Measurements from ENCODE around the gene DCLK3. TPM values are rescaled to one million over a fixed set of nuclear protein-coding genes. Genes with fewer than 3 reads are reported as not detected.

The DCLK3 gene
- total RNA-seq, 1 donor from 2014 or later = 0.51 TPM

DNA sequence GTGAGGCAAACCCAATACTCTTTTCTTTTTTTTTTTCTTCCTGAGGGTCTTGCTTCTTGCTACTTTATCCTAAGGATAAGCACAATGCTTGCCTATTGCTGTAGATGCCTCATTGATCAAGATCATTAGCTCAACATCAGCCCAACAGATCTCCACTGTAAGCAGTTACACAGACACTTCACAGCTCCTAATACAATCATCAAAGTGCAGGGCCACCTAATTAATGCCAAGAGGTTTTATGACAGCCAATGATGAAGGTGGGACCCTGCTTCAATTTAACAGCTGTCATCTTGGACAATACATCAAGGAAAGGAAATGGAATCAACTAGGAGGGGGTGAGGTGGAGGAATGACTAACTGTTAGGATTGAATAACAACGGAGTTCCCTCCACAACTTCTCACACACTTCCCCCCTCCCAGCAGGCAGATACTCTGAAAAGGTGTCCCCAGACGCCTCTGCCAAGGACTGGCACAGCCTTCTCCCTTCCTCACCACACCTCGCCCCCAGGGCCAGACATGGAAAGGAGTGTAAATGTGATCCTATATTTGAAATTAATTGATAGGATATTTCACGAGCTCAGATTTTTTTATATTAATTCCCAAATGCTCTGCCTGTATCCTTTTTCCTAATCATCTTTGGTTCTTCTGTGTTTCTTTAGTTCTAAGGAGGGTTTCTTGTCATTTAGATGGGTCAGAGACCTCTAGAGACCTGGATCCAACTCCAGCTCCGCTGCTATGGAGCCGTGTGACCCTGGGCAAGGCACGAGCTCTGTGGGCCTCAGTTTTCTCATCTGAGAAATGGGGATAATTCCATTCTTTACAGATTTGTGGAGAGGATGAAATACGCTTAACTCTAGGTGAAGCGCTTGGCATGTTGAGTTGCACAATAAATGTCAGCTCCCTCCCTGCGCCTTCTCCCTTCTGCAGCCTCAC, 1.2 kb downstream of the DCLK3 start:
- H3K4me1 ChIP-seq = peaks cover 11% of the 10 kb centered on the region
- no peak overlapping the region for H3K27ac ChIP-seq
- peaks cover 14% of the 10 kb centered on the region for H3F3A ChIP-seq (ENCODE audit: low read depth)
- H3K4me2 ChIP-seq = peak overlapping the region; percentile 92
- no peaks in the 10 kb centered on the region for H4K20me1 ChIP-seq (ENCODE audit: low read depth)
- Mint-ChIP-seq H3K27ac (no peak overlapping the region), H3K4me3 (peak overlapping the region; percentile 81), H3K4me1 (peaks cover 4% of the 10 kb centered on the region), H3K27me3 (ENCODE audit: insufficient read depth, low read depth) (peaks cover 33% of the 10 kb centered on the region), H3K36me3 (no peaks in the 10 kb centered on the region), H3K9me3 (peaks cover 9% of the 10 kb centered on the region)
- peak overlapping the region; percentile 63 for H3K4me3 ChIP-seq
- TF ChIP-seq EZH2phosphoT487 (IDR thresholded peaks at IDR 0.05) = no peak
- TF ChIP-seq, protein P1, sequence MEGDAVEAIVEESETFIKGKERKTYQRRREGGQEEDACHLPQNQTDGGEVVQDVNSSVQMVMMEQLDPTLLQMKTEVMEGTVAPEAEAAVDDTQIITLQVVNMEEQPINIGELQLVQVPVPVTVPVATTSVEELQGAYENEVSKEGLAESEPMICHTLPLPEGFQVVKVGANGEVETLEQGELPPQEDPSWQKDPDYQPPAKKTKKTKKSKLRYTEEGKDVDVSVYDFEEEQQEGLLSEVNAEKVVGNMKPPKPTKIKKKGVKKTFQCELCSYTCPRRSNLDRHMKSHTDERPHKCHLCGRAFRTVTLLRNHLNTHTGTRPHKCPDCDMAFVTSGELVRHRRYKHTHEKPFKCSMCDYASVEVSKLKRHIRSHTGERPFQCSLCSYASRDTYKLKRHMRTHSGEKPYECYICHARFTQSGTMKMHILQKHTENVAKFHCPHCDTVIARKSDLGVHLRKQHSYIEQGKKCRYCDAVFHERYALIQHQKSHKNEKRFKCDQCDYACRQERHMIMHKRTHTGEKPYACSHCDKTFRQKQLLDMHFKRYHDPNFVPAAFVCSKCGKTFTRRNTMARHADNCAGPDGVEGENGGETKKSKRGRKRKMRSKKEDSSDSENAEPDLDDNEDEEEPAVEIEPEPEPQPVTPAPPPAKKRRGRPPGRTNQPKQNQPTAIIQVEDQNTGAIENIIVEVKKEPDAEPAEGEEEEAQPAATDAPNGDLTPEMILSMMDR (IDR thresholded peaks at IDR 0.05) = no peak
- TF ChIP-seq EZH2 (IDR thresholded peaks at IDR 0.05) = no peak
- DNase-seq (ENCODE audit: low spot score) = no peak
- H2AFZ ChIP-seq (replicated peaks) = no peak overlapping the region
- no peak overlapping the region for H3K9ac ChIP-seq
- no peaks in the 10 kb centered on the region for H3K79me2 ChIP-seq (ENCODE audit: low read depth)
- no peaks in the 10 kb centered on the region for H3K36me3 ChIP-seq
- no peaks in the 10 kb centered on the region for H3K9me3 ChIP-seq (ENCODE audit: low read depth)
- H3K27me3 ChIP-seq = peaks cover 66% of the 10 kb centered on the region

DNA sequence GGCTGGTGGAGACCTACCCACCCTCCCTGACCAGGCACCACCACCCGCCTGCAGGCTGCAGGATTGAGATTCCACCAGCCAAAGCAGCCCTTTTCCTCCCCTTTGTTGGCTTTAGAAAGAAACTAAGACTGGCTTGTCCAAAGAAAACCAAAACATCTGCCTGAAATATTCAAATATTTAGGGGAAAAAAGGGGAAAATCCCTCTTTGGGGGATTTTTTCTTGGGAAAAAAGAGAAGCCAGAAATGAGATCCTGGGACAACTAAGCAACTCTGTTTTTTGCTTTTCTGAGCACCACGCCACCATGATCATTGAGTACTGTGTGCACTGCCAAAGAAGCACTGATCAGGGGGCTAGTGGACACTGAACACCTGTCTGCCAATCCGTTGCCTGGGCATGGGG, 2.6 kb downstream of the DCLK3 start:
- Mint-ChIP-seq H3K27ac (no peak overlapping the region), H3K4me3 (no peak overlapping the region), H3K27me3 (ENCODE audit: insufficient read depth, low read depth) (peaks cover 33% of the 10 kb centered on the region), H3K9me3 (peaks cover 9% of the 10 kb centered on the region), H3K36me3 (no peaks in the 10 kb centered on the region), H3K4me1 (peaks cover 4% of the 10 kb centered on the region)
- no peaks in the 10 kb centered on the region for H3K9me3 ChIP-seq (ENCODE audit: low read depth)
- H3K27me3 ChIP-seq = peaks cover 60% of the 10 kb centered on the region
- H3K79me2 ChIP-seq (ENCODE audit: low read depth) = no peaks in the 10 kb centered on the region
- H3K4me3 ChIP-seq = no peak overlapping the region
- H3K9ac ChIP-seq = no peak overlapping the region
- no peaks in the 10 kb centered on the region for H3K36me3 ChIP-seq
- TF ChIP-seq, protein P1 (IDR thresholded peaks at IDR 0.05) = no peak
- TF ChIP-seq EZH2phosphoT487 (IDR thresholded peaks at IDR 0.05) = no peak
- no peak for TF ChIP-seq EZH2 (IDR thresholded peaks at IDR 0.05)
- H4K20me1 ChIP-seq (ENCODE audit: low read depth) = no peaks in the 10 kb centered on the region
- peaks cover 14% of the 10 kb centered on the region for H3F3A ChIP-seq (ENCODE audit: low read depth)
- DNase-seq (ENCODE audit: low spot score) = no peak
- peaks cover 15% of the 10 kb centered on the region for H3K4me1 ChIP-seq
- no peak overlapping the region for H3K4me2 ChIP-seq
- H2AFZ ChIP-seq (replicated peaks) = no peak overlapping the region
- no peak overlapping the region for H3K27ac ChIP-seq

DNA sequence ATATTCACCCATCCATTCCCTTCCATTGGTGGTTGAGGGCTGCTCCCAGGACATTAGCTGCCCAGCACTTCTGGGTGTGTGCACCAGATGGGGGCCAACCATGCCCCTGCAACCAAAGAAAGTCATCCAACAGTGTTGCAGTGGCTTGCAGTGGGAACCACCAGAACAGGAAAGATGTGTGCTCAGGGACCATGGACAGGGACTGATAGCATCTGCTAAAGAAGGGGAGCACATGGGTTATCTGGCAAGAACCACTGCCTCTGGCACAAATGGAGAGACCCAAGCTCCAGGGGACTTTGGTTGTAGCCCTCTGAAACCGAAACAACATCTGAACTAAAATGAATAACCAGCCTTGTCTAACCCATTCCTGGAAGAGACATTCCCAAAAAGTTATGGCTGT, 8.1 kb downstream of the DCLK3 start:
- Histone ChIP-seq H3K79me2 (ENCODE audit: low read depth) (no peaks in the 10 kb centered on the region), H3K36me3 (no peaks in the 10 kb centered on the region), H3K4me1 (peaks cover 15% of the 10 kb centered on the region), H3K27ac (no peak overlapping the region), H3F3A (ENCODE audit: low read depth) (no peaks in the 10 kb centered on the region), H3K4me3 (no peak overlapping the region), H3K4me2 (no peak overlapping the region), H2AFZ (replicated peaks) (no peak overlapping the region), H3K9ac (no peak overlapping the region), H4K20me1 (ENCODE audit: low read depth) (no peaks in the 10 kb centered on the region), H3K27me3 (peaks cover 5% of the 10 kb centered on the region), H3K9me3 (ENCODE audit: low read depth) (no peaks in the 10 kb centered on the region)
- peaks cover 10% of the 10 kb centered on the region for H3K27me3 Mint-ChIP-seq (ENCODE audit: insufficient read depth, low read depth)
- no peaks in the 10 kb centered on the region for H3K9me3 Mint-ChIP-seq
- TF ChIP-seq EZH2phosphoT487 (IDR thresholded peaks at IDR 0.05) = no peak
- TF ChIP-seq EZH2 (IDR thresholded peaks at IDR 0.05) = no peak
- TF ChIP-seq, protein P1 (IDR thresholded peaks at IDR 0.05) = no peak
- H3K36me3 Mint-ChIP-seq = no peaks in the 10 kb centered on the region
- H3K4me1 Mint-ChIP-seq = no peaks in the 10 kb centered on the region
- no peak overlapping the region for H3K4me3 Mint-ChIP-seq
- no peak overlapping the region for H3K27ac Mint-ChIP-seq
- DNase-seq (ENCODE audit: low spot score) = no peak
